Stimulated activated CD4-positive, alpha-beta T cell treated with anti-CD3 and anti-CD28 coated beads, Interleukin-1b, Interleukin-23, amount 100 ng/mL, for 1 hour (primary cell): ENCODE measurements around the gene CUL4A.
"Not testable (repeated sequence)": the region's sequence is repeated elsewhere in the genome, so short reads cannot be mapped to it uniquely, and the experiment has no call there.

Source experiments
- DNase-seq, 2 donors: peaks; one replicate each; pipeline ENCODE4 v3.0.0-alpha.2; 2020; ENCODE audit warnings: low read depth in 2 of 2

The CUL4A gene

GRCh38 chr13:113292021-113292862 is 82.8 kb downstream of the CUL4A start:
- no peak for DNase-seq

- no peak for DNase-seq
Observed at GRCh38 chr13:113293686-113294085, 84.3 kb downstream of the CUL4A start.

- no peak for DNase-seq
Observed at GRCh38 chr13:113295776-113296175, 86.4 kb downstream of the CUL4A start.

GRCh38 chr13:113296823-113297369 is 87.5 kb downstream of the CUL4A start, which contains the start of gene LAMP1:
LAMP1 (plus strand) TSS chr13:113297239; CDS start chr13:113297435, 196 bp downstream.
- peak; percentile 99 to 100 for DNase-seq

GRCh38 chr13:113297370-113298042 is 88.1 kb downstream of the CUL4A start:
- DNase-seq = peak in 1 of 2 donors; percentile 10

GRCh38 chr13:113298043-113298945 is 88.9 kb downstream of the CUL4A start:
- DNase-seq = no peak

- no peak for DNase-seq
Observed at GRCh38 chr13:113299951-113300350, 90.5 kb downstream of the CUL4A start.

- no peak for DNase-seq
Observed at GRCh38 chr13:113302986-113303385, 93.6 kb downstream of the CUL4A start.

GRCh38 chr13:113304121-113304520 is 94.7 kb downstream of the CUL4A start:
- DNase-seq = no peak

- no peak for DNase-seq
Observed at GRCh38 chr13:113305208-113305607, 95.8 kb downstream of the CUL4A start.

GRCh38 chr13:113307491-113307890 is 98.1 kb downstream of the CUL4A start:
- DNase-seq = no peak

- DNase-seq = no peak
Observed at GRCh38 chr13:113309473-113309872, 100.1 kb downstream of the CUL4A start.

- DNase-seq = not testable (repeated sequence)
Observed at GRCh38 chr13:113314112-113314511, 104.7 kb downstream of the CUL4A start.

GRCh38 chr13:113314895-113315470 is 105.6 kb downstream of the CUL4A start:
- not testable (repeated sequence) for DNase-seq

- no peak for DNase-seq
Observed at GRCh38 chr13:113315992-113316391, 106.6 kb downstream of the CUL4A start.
